Smooth muscle cell (in vitro differentiated cells): Measurements from ENCODE around the gene IPO8. TPM values are rescaled to one million over a fixed set of nuclear protein-coding genes. Genes with fewer than 3 reads are reported as not detected.

Experiments used
- DNase-seq: peaks from one replicate; lab custom pipeline; 2025; ENCODE audit not compliant: unreplicated experiment; lab: John Stamatoyannopoulos, UW
- H2AFZ ChIP-seq: fragments of 200-600 bp; sonication (generic); 2 replicates; pipeline ENCODE4 v1.6.0; 2016; ENCODE audit warnings: antibody characterized with exemption, low read depth, mild to moderate bottlenecking
- H3F3A ChIP-seq: fragments of 200-600 bp; sonication (generic); 2 replicates; pipeline ENCODE4 v1.6.0; 2017; ENCODE audit warnings: antibody characterized with exemption, low read depth
- H3K27ac ChIP-seq: fragments of 200-600 bp; sonication (generic); 2 replicates; pipeline ENCODE4 v1.5.1; 2016; ENCODE audit warnings: low read depth, mild to moderate bottlenecking
- H3K27me3 ChIP-seq: fragments of 200-600 bp; sonication (generic); 2 replicates; pipeline ENCODE4 v1.6.1; 2016; ENCODE audit warnings: low read depth, mild to moderate bottlenecking
- H3K36me3 ChIP-seq: fragments of 200-600 bp; sonication (generic); 2 replicates; pipeline ENCODE4 v1.5.1; 2016; ENCODE audit warnings: low read depth
- H3K4me1 ChIP-seq: fragments of 200-600 bp; sonication (generic); 2 replicates; pipeline ENCODE4 v1.5.1; 2016; ENCODE audit warnings: low read depth
- H3K4me2 ChIP-seq: fragments of 200-600 bp; sonication (generic); 2 replicates; pipeline ENCODE4 v1.6.0; 2016; ENCODE audit warnings: mild to moderate bottlenecking
- H3K4me3 ChIP-seq: fragments of 200-600 bp; sonication (generic); 2 replicates; pipeline ENCODE4 v1.5.1; 2016; ENCODE audit warnings: mild to moderate bottlenecking
- H3K79me2 ChIP-seq: fragments of 200-600 bp; sonication (generic); 2 replicates; pipeline ENCODE4 v1.6.0; 2016; ENCODE audit warnings: low read depth, mild to moderate bottlenecking
- H3K9ac ChIP-seq: fragments of 200-600 bp; sonication (generic); 2 replicates; pipeline ENCODE4 v1.6.0; 2016; ENCODE audit warnings: low read depth
- H3K9me3 ChIP-seq: fragments of 200-600 bp; sonication (generic); replicated peaks from 2 replicates; pipeline ENCODE4 v1.5.1; 2016; ENCODE audit warnings: low read depth
- H4K20me1 ChIP-seq: fragments of 200-600 bp; sonication (generic); 2 replicates; pipeline ENCODE4 v1.6.0; 2016; ENCODE audit warnings: low read depth
- CTCF ChIP-seq: fragments of 200-600 bp; sonication (generic); IDR thresholded peaks from 2 replicates; pipeline ENCODE4 v1.5.1; 2017; ENCODE audit warnings: borderline replicate concordance, mild to moderate bottlenecking, antibody characterized with exemption; ENCODE audit not compliant: insufficient read depth, poor library complexity, severe bottlenecking
- WGBS: methylation state at CpG from one replicate; pipeline ENCODE4 v1.1.7; 2016; ENCODE audit warnings: low lambda C conversion rate; 5-methylcytosine and 5-hydroxymethylcytosine counted together
- polyA plus RNA-seq: library from polyadenylated mRNA; unstranded; fragments of >200 nt; fragmentation: Nextera tagmentation; extraction: Ambion mirVana; gene quantifications from 2 replicates; pipeline ENCODE4 v1.2.1, GENCODE V29; 2016
- total RNA-seq: library from RNA; depleted of rRNA; stranded (reverse); fragments of >200 nt; gene quantifications from 2 replicates; pipeline ENCODE4 v1.2.3, GENCODE V29; 2014

Gene IPO8
- total and polyA plus RNA-seq, 2 experiments from 2014 or later = 5.0 to 24.0 TPM

GRCh38 chr12:30692470-30692869 is 3.2 kb downstream of the IPO8 start:
- Histone ChIP-seq H3K36me3 (peaks cover 9% of the 10 kb centered on the region), H3K9ac (no peak overlapping the region), H2AFZ (no peak overlapping the region), H3K27me3 (no peaks in the 10 kb centered on the region), H3K4me3 (no peak overlapping the region), H3K9me3 (no peaks in the 10 kb centered on the region), H3K27ac (no peak overlapping the region), H3K4me2 (no peak overlapping the region), H3F3A (no peaks in the 10 kb centered on the region), H3K79me2 (peaks cover 42% of the 10 kb centered on the region), H3K4me1 (peaks cover 18% of the 10 kb centered on the region), H4K20me1 (peaks cover 20% of the 10 kb centered on the region)
- no peak for DNase-seq
- no peak for TF ChIP-seq CTCF
- WGBS = 80% methylated on average over 5 of the region's 5 CpGs

- TF ChIP-seq CTCF = no peak
- Histone ChIP-seq H3K27me3 (no peaks in the 10 kb centered on the region), H3K9me3 (no peaks in the 10 kb centered on the region), H3K9ac (no peak overlapping the region), H3K27ac (peak overlapping the region; percentile 75), H3K36me3 (peaks cover 9% of the 10 kb centered on the region), H2AFZ (no peak overlapping the region), H3K4me2 (peak overlapping the region; percentile 66), H4K20me1 (peaks cover 25% of the 10 kb centered on the region), H3K4me1 (peaks cover 18% of the 10 kb centered on the region), H3K79me2 (peaks cover 42% of the 10 kb centered on the region), H3K4me3 (no peak overlapping the region), H3F3A (no peaks in the 10 kb centered on the region)
- WGBS = 33% methylated on average over 4 of the region's 4 CpGs
- no peak for DNase-seq
These were observed 4.4 kb downstream of the IPO8 start for GRCh38 chr12:30691122-30691879.

GRCh38 chr12:30687265-30687986 is 8.2 kb downstream of the IPO8 start:
- Histone ChIP-seq H3K4me2 (no peak overlapping the region), H3K27ac (no peak overlapping the region), H3K4me3 (no peak overlapping the region), H3K79me2 (peaks cover 20% of the 10 kb centered on the region), H3K9ac (no peak overlapping the region), H3F3A (no peaks in the 10 kb centered on the region), H3K4me1 (peaks cover 11% of the 10 kb centered on the region), H4K20me1 (peaks cover 25% of the 10 kb centered on the region), H2AFZ (no peak overlapping the region), H3K9me3 (no peaks in the 10 kb centered on the region), H3K36me3 (peaks cover 9% of the 10 kb centered on the region), H3K27me3 (no peaks in the 10 kb centered on the region)
- whole genome bisulfite sequencing = 86% methylated on average over 2 of the region's 2 CpGs
- DNase-seq = no peak
- no peak for TF ChIP-seq CTCF
